ENCODE results near the gene INTS14.

The INTS14 gene

DNA sequence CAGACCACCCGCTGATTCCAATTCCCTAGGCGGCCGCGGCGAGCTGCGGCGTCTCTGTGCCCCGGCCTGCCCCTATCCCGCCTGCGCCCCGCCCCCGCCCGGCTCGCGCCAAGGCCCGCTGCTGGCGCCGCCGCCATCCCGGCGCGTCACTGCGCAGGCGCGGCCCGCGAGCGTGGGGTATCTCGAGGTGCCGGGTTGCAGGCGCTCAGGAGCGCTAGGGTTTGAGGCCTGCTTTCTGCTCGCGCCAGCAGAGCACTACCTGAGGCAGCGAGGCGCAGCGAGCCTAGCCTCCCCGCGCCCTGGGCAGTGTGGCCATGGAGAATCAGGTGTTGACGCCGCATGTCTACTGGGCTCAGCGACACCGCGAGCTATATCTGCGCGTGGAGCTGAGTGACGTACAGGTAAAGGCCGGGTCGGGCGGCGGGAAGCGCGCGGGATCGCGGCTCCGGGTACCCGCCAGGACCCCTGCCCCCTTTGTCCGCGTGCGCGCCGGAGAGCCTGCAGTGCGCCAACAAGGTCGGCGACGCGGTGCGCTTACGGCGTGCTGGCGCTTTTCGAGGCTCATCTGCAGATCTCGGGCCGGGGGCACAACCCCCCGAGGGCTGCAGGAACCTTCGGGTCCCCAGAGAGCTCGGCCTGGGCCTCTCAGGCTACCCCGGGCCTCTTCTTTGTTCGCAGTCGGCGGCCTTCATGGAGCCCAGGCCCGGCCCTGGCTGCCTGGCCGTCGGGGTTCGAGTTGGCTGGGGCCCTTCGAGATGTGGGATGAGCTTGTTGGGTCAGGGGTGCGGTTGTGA is 80.4 kb downstream of the INTS14 start, which contains the start of gene HACD3:
Gene HACD3, plus strand, starts transcription at position 146 of the 794 bp plus-strand sequence. Its CDS starts 169 bp downstream, at position 315.
- peak; percentile 89 for DNase-seq (ENCODE audit: low spot score)

DNA sequence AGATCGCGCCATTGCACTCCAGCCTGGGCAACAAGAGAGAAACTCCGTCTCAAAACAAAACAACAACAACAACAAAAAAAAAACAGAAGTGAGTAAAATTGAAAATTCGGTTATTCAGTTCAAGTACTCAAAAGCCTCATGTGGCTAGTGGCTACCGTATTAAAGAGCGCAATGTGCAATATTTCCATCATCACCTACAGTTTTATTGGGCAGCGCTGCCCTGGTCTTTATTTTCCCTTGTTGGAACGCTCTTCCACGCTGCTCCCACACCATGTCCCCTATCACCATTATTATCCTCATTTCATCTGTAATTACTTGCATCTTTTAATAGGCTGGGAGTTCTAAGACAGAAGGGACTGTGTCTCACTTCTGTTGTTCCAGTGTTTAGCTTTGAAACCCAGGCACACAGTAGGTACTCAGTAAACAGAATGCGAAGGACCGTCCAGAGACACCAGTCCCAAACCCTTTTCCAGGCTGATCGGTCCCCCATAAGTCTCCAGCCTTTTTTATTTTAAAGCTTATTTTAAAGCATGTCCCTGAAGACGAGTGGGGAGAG is 81.1 kb downstream of the INTS14 start:
- no peak for DNase-seq (ENCODE audit: low spot score)

All from activated CD4-positive, alpha-beta T cell treated with anti-CD3 and anti-CD28 coated beads, Interleukin-2, Interleukin-4, amounts not matched to agents 100 ng/mL and 50 ng/mL, durations not matched to agents 16 hours and 8 hours (primary cell).